CD4-positive, CD25-positive, alpha-beta regulatory T cell (primary cell): ENCODE results near the gene LAMB2. TPM values are rescaled to one million over a fixed set of nuclear protein-coding genes. Genes with fewer than 3 reads are reported as not detected.

Source experiments
- ATAC-seq, 2 donors: fragments of 150-1000 bp; cut with Tn5 transposase; one replicate each; pipeline ENCODE4 v1.10.0; 2021; ENCODE audit warnings: low read depth in 2 of 2, moderate number of reproducible peaks in 2 of 2, moderate library complexity in 1 of 2
- DNase-seq, 3 donors: peaks; one replicate each; pipeline versions ENCODE4 v3.0.0 to v3.0.0-alpha.2; 2012 to 2022; ENCODE audit warnings: mixed read lengths in 1 of 3
- H3K27ac ChIP-seq: one replicate; pipeline ENCODE4 v1.7.0; 2013; ENCODE audit warnings: mild to moderate bottlenecking, low read length; ENCODE audit not compliant: insufficient read depth, poor library complexity, severe bottlenecking
- H3K27me3 ChIP-seq: one replicate; pipeline ENCODE4 v1.7.0; 2013; ENCODE audit warnings: low read length; ENCODE audit not compliant: control insufficient read depth, insufficient read depth
- H3K36me3 ChIP-seq: one replicate; pipeline ENCODE4 v1.7.0; 2013; ENCODE audit warnings: mild to moderate bottlenecking, low read length, moderate library complexity; ENCODE audit not compliant: control insufficient read depth, insufficient read depth
- H3K4me1 ChIP-seq: 2 replicates; pipeline ENCODE4 v1.7.0; 2013; ENCODE audit warnings: mild to moderate bottlenecking, low read length; ENCODE audit not compliant: insufficient read depth, control insufficient read depth, poor library complexity, severe bottlenecking
- H3K4me3 ChIP-seq: one replicate; pipeline ENCODE4 v1.7.0; 2013; ENCODE audit warnings: low read depth, mild to moderate bottlenecking, low read length, moderate library complexity
- H3K9me3 ChIP-seq, 2 experiments: 1 replicate in 1 of 2; 2 replicates in 1 of 2; pipeline ENCODE4 v1.7.0; 2013; ENCODE audit warnings: low read length in 2 of 2, mild to moderate bottlenecking in 1 of 2, moderate library complexity in 1 of 2; ENCODE audit not compliant: control insufficient read depth in 2 of 2
- H3K27ac Mint-ChIP-seq, 3 donors: one replicate each; pipeline ENCODE4 v1.8.0; 2020 to 2022; ENCODE audit warnings: mild to moderate bottlenecking in 3 of 3, mixed read lengths in 3 of 3, moderate library complexity in 2 of 3
- H3K27me3 Mint-ChIP-seq: one replicate; pipeline ENCODE4 v1.8.0; 2022; ENCODE audit warnings: mild to moderate bottlenecking, mixed read lengths
- H3K36me3 Mint-ChIP-seq: one replicate; pipeline ENCODE4 v1.8.0; 2020; ENCODE audit warnings: mixed read lengths
- H3K4me1 Mint-ChIP-seq, 4 donors: one replicate each; pipeline ENCODE4 v1.8.0; 2020 to 2022; ENCODE audit warnings: mixed read lengths in 4 of 4, mild to moderate bottlenecking in 1 of 4
- H3K4me3 Mint-ChIP-seq, 4 donors: one replicate each; pipeline ENCODE4 v1.8.0; 2020 to 2022; ENCODE audit warnings: mild to moderate bottlenecking in 4 of 4, mixed read lengths in 4 of 4, moderate library complexity in 3 of 4
- H3K9me3 Mint-ChIP-seq, 7 donors: one replicate each; pipeline ENCODE4 v1.8.0; 2020 to 2022; ENCODE audit warnings: mixed read lengths in 7 of 7, mild to moderate bottlenecking in 3 of 7, moderate library complexity in 2 of 7
- polyA plus RNA-seq, 4 donors: library from polyadenylated mRNA; unstranded; fragments of 300-500 nt; fragmentation: Illumina TruSeq; gene quantifications; one replicate each; pipeline ENCODE4 v1.2.3, GENCODE V29; 2021
- total RNA-seq: library from RNA; stranded (reverse); gene quantifications from one replicate; pipeline ENCODE4 v1.2.3, GENCODE V29; 2022

Gene LAMB2
- total and polyA plus RNA-seq, 5 donors from 2014 or later = 0.57 to 1.4 TPM; not detected in 3

GRCh38 chr3:49165771-49166751 lies 33.2 kb upstream of the LAMB2 start, which contains the start of gene CCDC71:
TSS of gene CCDC71 (minus strand) at chr3:49166331. CDS start at chr3:49164208, 2,123 bp downstream.
- H3K27ac ChIP-seq = peak within 1 kb of the TSS; percentile 64
- peaks cover 30% of the 10 kb centered on the region for H3K4me1 ChIP-seq
- H3K9me3 Mint-ChIP-seq = peaks cover 0 to 5% (median 0%) of the 10 kb centered on the region in 7 donors
- ATAC-seq (peak; percentile 80 to 82), DNase-seq (peak; percentile 54 to 86 (median 75))
- peaks cover 7 to 39% (median 23%) of the 10 kb centered on the region in 4 donors for H3K4me1 Mint-ChIP-seq
- no peaks in the 10 kb centered on the region for H3K27me3 ChIP-seq
- peaks cover 11% of the 10 kb centered on the region for H3K36me3 Mint-ChIP-seq
- peak within 1 kb of the TSS; percentile 77 for H3K4me3 ChIP-seq
- H3K27ac Mint-ChIP-seq = peak within 1 kb of the TSS; percentile 92 to 93 (median 92)
- peak within 1 kb of the TSS; percentile 90 to 98 (median 92) for H3K4me3 Mint-ChIP-seq
- peaks cover 14% of the 10 kb centered on the region for H3K36me3 ChIP-seq
- peaks cover 16% of the 10 kb centered on the region for H3K27me3 Mint-ChIP-seq
- H3K9me3 ChIP-seq = peaks cover 0 to 4% of the 10 kb centered on the region in 2 experiments

DNA sequence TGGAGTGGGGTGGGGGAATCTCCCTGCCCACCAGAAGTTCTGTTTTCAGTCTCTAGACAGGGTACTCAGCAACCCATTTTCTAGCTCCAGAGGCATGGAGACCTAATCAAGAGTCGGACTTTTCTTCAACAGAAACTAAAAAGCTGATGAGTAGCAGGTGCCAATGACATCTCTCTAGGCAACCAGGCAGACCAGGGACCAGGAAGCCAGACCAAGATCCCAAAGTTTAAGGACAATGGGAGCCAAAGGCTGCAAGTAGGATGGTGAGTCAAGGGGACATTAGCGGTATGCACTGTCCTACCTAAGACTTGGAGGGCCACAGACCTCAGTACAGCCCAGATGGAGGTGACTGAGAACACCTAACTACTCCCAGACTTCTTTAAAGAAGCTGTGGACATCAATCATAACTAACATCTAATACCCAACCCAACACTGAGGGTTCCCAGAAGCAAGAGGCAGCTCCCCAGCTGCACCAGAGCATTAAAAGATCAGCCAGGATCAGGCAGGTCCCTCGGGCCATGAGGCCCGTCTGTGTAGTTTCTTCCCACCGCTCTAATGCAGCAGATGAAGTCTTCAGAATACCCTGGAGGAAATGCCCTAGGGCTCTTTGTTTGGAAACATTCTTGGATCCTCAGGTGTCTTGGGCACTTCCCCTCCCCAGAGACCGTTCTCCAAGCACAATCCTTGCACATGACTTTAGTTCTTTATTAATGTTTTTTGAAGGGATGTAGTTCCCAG lies 32.3 kb upstream of the LAMB2 start:
- peak overlapping the region; percentile 90 to 98 (median 92) for H3K4me3 Mint-ChIP-seq
- no peak for DNase-seq
- H3K27ac Mint-ChIP-seq = peak overlapping the region; percentile 90 to 93 (median 92)
- H3K27me3 Mint-ChIP-seq = peaks cover 14% of the 10 kb centered on the region
- H3K36me3 Mint-ChIP-seq = peaks cover 11% of the 10 kb centered on the region
- peaks cover 7 to 36% (median 20%) of the 10 kb centered on the region in 4 donors for H3K4me1 Mint-ChIP-seq
- H3K9me3 ChIP-seq = peaks cover 0 to 4% of the 10 kb centered on the region in 2 experiments
- peaks cover 14% of the 10 kb centered on the region for H3K36me3 ChIP-seq
- H3K4me1 ChIP-seq = peaks cover 25% of the 10 kb centered on the region
- H3K27ac ChIP-seq = peak overlapping the region; percentile 64
- H3K4me3 ChIP-seq = peak overlapping the region; percentile 77
- H3K9me3 Mint-ChIP-seq = peaks cover 0 to 3% (median 0%) of the 10 kb centered on the region in 7 donors
- ATAC-seq = no peak
- H3K27me3 ChIP-seq = no peaks in the 10 kb centered on the region

DNA sequence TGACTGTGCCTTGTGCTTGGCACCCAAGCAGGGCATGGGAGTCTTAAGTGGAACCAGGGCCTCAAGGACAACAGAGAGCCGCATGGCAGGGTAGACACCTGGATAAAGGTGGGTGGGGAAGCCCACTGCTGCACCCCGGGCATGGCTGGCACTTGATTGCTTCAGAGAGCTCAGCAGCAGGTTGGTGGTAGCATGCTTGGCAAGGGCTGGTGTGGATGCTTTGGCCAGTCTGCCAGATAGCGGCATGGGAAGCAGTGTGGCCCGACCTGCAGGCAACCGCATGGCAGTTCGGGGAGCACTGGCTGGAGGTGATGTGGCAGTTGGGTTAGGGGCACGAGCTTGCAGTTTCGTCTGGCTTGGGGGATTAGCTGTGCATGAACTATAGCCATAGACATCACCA lies 30.8 kb upstream of the LAMB2 start:
- Histone ChIP-seq H3K27me3 (no peaks in the 10 kb centered on the region), H3K9me3 (peaks cover 0 to 4% of the 10 kb centered on the region in 2 experiments), H3K4me3 (no peak overlapping the region), H3K27ac (no peak overlapping the region), H3K36me3 (peaks cover 14% of the 10 kb centered on the region), H3K4me1 (peaks cover 25% of the 10 kb centered on the region)
- H3K27ac Mint-ChIP-seq = no peak overlapping the region
- H3K4me1 Mint-ChIP-seq = peaks cover 7 to 36% (median 18%) of the 10 kb centered on the region in 4 donors
- DNase-seq (no peak), ATAC-seq (no peak)
- peaks cover 11% of the 10 kb centered on the region for H3K36me3 Mint-ChIP-seq
- H3K9me3 Mint-ChIP-seq = peaks cover 0 to 3% (median 0%) of the 10 kb centered on the region in 7 donors
- peak overlapping the region in 3 of 4 donors; percentile 10 to 92 (median 90) for H3K4me3 Mint-ChIP-seq
- peaks cover 9% of the 10 kb centered on the region for H3K27me3 Mint-ChIP-seq

- DNase-seq (no peak), ATAC-seq (no peak)
- Histone ChIP-seq H3K27ac (no peak overlapping the region), H3K4me1 (peaks cover 25% of the 10 kb centered on the region), H3K27me3 (no peaks in the 10 kb centered on the region), H3K36me3 (peaks cover 14% of the 10 kb centered on the region), H3K4me3 (no peak overlapping the region), H3K9me3 (peaks cover 0 to 4% of the 10 kb centered on the region in 2 experiments)
- H3K27ac Mint-ChIP-seq = no peak overlapping the region
- no peak overlapping the region for H3K4me3 Mint-ChIP-seq
- peaks cover 9% of the 10 kb centered on the region for H3K27me3 Mint-ChIP-seq
- peaks cover 0 to 3% (median 0%) of the 10 kb centered on the region in 7 donors for H3K9me3 Mint-ChIP-seq
- H3K4me1 Mint-ChIP-seq = peaks cover 7 to 36% (median 22%) of the 10 kb centered on the region in 4 donors
- peaks cover 11% of the 10 kb centered on the region for H3K36me3 Mint-ChIP-seq
Measured at GRCh38 chr3:49162751-49163419, 30.0 kb upstream of the LAMB2 start.

DNA sequence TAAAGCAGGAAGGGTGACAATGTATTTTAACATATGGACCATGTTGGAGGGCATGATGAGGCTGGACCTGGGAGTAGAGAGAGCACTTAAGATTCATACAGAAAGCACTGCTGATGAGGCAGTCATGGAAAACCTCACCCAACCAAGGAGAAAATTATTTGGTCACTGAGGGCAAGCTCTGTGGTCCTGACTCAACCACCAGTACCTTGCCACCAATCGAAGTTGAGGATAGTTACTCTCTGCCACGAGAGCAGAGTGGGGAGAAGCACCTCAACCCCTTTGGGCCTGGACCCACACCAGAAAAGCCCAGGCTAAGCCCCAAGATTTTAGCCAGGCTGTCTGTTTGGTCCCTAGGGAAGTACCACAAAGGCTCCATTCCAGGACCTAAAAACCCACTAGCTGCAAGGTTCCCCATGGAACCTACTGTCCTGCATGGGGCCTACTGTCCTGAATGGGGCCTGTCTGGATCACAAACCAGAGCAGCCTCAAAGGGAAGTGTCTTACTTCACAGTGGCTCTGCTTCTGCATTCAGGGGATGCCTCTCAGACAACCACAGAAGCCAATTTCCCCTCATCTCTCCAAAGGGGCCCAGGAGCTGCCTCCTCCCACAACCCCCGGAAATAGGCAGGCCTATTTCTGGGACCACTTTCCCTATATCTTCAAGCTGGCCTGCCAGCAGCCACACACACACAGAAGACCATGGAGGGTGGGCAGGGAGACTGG lies 29.1 kb upstream of the LAMB2 start:
- Histone ChIP-seq H3K36me3 (peaks cover 14% of the 10 kb centered on the region), H3K4me3 (no peak overlapping the region), H3K27ac (no peak overlapping the region), H3K27me3 (no peaks in the 10 kb centered on the region), H3K4me1 (peaks cover 25% of the 10 kb centered on the region), H3K9me3 (peaks cover 0 to 4% of the 10 kb centered on the region in 2 experiments)
- Mint-ChIP-seq H3K9me3 (peaks cover 0 to 3% (median 0%) of the 10 kb centered on the region in 7 donors), H3K27ac (no peak overlapping the region), H3K4me3 (no peak overlapping the region), H3K27me3 (peaks cover 9% of the 10 kb centered on the region), H3K4me1 (peaks cover 7 to 36% (median 23%) of the 10 kb centered on the region in 4 donors), H3K36me3 (peaks cover 11% of the 10 kb centered on the region)
- no peak for ATAC-seq
- DNase-seq = no peak

DNA sequence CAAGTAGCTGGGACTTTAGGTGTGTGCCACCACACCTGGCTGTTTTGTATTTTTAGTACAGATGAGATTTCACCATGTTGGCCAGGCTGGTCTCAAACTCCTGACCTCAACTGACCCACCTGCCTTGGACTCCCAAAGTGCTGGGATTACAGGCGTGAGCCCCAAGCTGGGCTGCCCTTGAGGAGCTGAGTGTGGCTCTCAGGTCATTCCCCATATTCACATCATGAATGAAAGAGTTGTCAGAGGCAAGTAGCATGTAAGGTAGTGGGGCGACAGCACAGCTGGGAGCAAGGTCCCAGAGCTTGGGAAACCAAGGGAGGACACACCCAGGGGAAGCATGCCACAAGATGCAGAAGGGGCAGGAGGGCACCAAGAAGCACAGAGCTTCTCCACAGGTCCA lies 28.3 kb upstream of the LAMB2 start:
- peaks cover 9% of the 10 kb centered on the region for H3K27me3 Mint-ChIP-seq
- H3K27ac ChIP-seq = no peak overlapping the region
- no peak for ATAC-seq
- H3K36me3 Mint-ChIP-seq = peaks cover 11% of the 10 kb centered on the region
- H3K9me3 ChIP-seq = no peaks in the 10 kb centered on the region
- H3K4me3 ChIP-seq = no peak overlapping the region
- no peaks in the 10 kb centered on the region for H3K27me3 ChIP-seq
- H3K36me3 ChIP-seq = peaks cover 14% of the 10 kb centered on the region
- no peak overlapping the region for H3K27ac Mint-ChIP-seq
- peaks cover 0 to 3% (median 0%) of the 10 kb centered on the region in 7 donors for H3K9me3 Mint-ChIP-seq
- DNase-seq = no peak
- H3K4me1 Mint-ChIP-seq = peaks cover 7 to 29% (median 23%) of the 10 kb centered on the region in 4 donors
- H3K4me1 ChIP-seq = peaks cover 18% of the 10 kb centered on the region
- peak overlapping the region in 1 of 4 donors; percentile 60 for H3K4me3 Mint-ChIP-seq
